HL-60/S4 (cell line): ENCODE data around the gene PUS3.
"Not testable (repeated sequence)": the region's sequence is repeated elsewhere in the genome, so short reads cannot be mapped to it uniquely, and the experiment has no call there.

Source experiments
- in situ Hi-C: fragments of 300-500 bp; cut with MboI; formaldehyde crosslinking; loops from 2 replicates; pipeline ENCODE4 v1.14.3; 2022; ENCODE audit warnings: low sequenced_read_pairs

The PUS3 gene

GRCh38 chr11:125923012-125923579 lies 20.1 kb upstream of the PUS3 start:
- in situ Hi-C loops = loop anchor here (10.0 kb wide), 1 partner anchor 272 kb away; no protein-coding TSS in a partner anchor

- in situ Hi-C loops = loop anchor here (10.0 kb wide), 1 partner anchor 273 kb away; no protein-coding TSS in a partner anchor
These were observed 19.1 kb upstream of the PUS3 start for GRCh38 chr11:125922156-125922555.

- in situ Hi-C loops = loop anchor here (10.0 kb wide), 1 partner anchor 274 kb away; no protein-coding TSS in a partner anchor
These were observed 18.0 kb upstream of the PUS3 start for GRCh38 chr11:125921042-125921441.

GRCh38 chr11:125918140-125918840 lies 15.3 kb upstream of the PUS3 start:
- in situ Hi-C loops = no loop called here

GRCh38 chr11:125916683-125917347 lies 13.8 kb upstream of the PUS3 start:
- in situ Hi-C loops = no loop called here

GRCh38 chr11:125914601-125915000 lies 11.6 kb upstream of the PUS3 start:
- in situ Hi-C loops = not testable (repeated sequence)

GRCh38 chr11:125910226-125910849 lies 7.3 kb upstream of the PUS3 start:
- in situ Hi-C loops = no loop called here

GRCh38 chr11:125904678-125905077 lies 1.7 kb upstream of the PUS3 start:
- in situ Hi-C loops = no loop called here

- in situ Hi-C loops = no loop called here
These were observed 979 bp upstream of the PUS3 start, which contains the start of gene DDX25 for GRCh38 chr11:125903711-125904659. Gene DDX25, plus strand, starts transcription at chr11:125904508. Its CDS starts 10 bp downstream, at chr11:125904518.

- in situ Hi-C loops = no loop called here
These were observed 604 bp downstream of the PUS3 start for GRCh38 chr11:125902277-125902926.

GRCh38 chr11:125901872-125902271 lies 1.1 kb downstream of the PUS3 start:
- in situ Hi-C loops = no loop called here

GRCh38 chr11:125892994-125893393 lies 10.0 kb downstream of the PUS3 start:
- in situ Hi-C loops = no loop called here

GRCh38 chr11:125892071-125892470 lies 10.9 kb downstream of the PUS3 start:
- in situ Hi-C loops = no loop called here

- in situ Hi-C loops = no loop called here
These were observed 12.4 kb downstream of the PUS3 start for GRCh38 chr11:125890447-125891100.

- in situ Hi-C loops = no loop called here
These were observed 15.4 kb downstream of the PUS3 start, which contains the start of gene HYLS1 for GRCh38 chr11:125887373-125888324. Gene HYLS1, plus strand, starts transcription at chr11:125887668. Its CDS starts 11,701 bp downstream, at chr11:125899369.

- in situ Hi-C loops = no loop called here
These were observed 16.0 kb downstream of the PUS3 start for GRCh38 chr11:125886997-125887372.

- in situ Hi-C loops = no loop called here
These were observed 19.6 kb downstream of the PUS3 start for GRCh38 chr11:125883375-125883774.

- in situ Hi-C loops = no loop called here
These were observed 21.7 kb downstream of the PUS3 start for GRCh38 chr11:125881291-125881690.
